SW480 (cell line): ENCODE data around the gene LRP1B.

Experiments used
- DNase-seq: peaks from one replicate; pipeline ENCODE4 v3.0.0-alpha.2; 2016; ENCODE audit warnings: low spot score

The LRP1B gene

DNA sequence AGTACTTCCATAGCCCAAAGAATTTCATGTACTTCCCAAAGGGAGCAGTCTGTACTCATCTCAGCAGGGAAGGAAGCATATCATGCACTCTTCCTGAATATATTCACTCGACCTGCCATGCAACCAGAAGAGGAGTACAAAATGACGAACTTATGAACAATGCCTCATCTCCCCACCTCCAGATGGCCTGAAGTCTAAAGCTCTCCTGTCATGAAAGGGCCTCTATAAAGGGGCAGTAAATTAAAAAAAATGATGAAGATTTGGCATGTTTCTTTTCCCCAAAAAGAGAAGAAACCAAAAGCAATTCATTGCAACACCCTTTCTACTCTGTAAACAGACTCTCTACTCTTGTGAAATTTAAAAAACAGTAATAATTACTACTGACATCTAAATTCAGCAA, 1601.1 kb downstream of the LRP1B start:
- no peak for DNase-seq

DNA sequence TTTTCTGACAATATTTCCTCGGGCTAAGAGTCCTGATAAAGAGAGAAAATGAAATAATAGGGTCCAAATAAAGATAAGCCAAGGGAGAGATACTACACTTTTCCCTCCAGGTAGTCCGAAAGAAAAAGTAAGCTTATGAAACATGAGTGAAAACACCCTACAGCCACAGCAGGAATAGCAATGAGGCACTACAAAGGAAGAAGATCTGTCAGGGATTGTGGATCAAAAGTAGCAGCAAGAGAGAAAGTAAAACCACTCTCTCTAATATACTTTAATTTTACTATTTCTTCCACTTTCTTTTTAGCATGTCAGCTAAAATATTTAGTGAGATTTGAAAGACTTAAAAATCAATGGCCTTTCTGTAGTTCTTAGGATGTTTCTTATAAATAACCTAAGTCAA, 1601.8 kb downstream of the LRP1B start:
- DNase-seq: no peak

DNA sequence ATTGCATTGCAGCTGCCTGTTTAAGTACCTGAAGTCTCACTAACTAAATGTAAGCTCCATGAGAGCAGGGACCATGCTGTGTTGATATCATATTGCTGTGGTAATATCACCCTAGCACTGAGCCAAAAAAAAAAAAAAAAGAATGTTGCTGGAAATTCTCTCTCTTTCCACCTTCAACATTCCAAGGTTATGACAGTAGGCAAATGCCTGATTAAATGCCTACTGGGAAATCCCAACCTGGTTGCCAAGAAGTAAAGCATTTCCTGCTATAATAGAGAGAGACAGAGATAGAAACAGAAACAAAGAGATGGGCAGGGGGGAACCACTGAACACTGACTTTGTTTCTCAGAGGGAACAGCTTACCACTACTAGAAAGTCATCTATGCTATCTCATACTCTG, 1604.2 kb downstream of the LRP1B start:
- DNase-seq: no peak

GRCh38 chr2:140512106-140512505, 1618.7 kb downstream of the LRP1B start:
- DNase-seq: no peak

GRCh38 chr2:140509765-140510164, 1621.1 kb downstream of the LRP1B start:
- DNase-seq: no peak

DNA sequence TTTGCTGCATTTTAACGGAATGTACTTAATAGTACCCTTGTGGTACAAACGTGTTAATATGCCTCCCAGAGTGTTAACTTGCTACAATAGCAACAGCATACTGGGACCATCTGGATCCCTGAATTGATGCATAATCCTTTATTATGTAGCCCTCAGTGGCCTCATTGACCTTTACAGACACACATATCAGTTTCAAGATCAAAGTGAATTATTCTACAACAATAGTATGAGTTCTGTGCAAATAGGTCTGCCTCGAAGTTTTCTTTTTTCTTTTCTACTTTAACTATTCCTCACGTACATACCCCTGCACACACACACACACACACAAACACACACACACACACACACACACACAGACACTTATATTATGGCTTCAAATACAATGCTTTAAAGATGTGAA, 1622.1 kb downstream of the LRP1B start:
- DNase-seq: no peak

GRCh38 chr2:140506606-140507005, 1624.2 kb downstream of the LRP1B start:
- DNase-seq: no peak

DNA sequence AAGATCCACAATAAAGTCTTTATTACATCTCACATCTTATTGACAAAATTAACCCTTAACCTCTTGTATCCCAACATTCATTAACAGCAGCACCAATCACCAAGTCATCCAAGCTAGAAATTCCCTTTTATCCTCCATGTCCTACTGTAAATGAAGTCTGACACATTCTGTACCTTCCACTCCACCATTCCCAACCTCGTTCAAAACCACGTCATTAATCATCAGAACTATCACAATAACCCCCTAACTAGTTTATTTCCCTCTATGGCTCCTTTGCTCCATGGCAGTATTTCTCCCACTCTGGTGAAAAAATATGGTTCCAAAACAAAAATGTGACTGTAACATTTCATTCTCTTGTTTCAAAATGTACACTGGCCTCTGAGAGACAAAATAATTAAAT, 1626.2 kb downstream of the LRP1B start:
- no peak for DNase-seq

DNA sequence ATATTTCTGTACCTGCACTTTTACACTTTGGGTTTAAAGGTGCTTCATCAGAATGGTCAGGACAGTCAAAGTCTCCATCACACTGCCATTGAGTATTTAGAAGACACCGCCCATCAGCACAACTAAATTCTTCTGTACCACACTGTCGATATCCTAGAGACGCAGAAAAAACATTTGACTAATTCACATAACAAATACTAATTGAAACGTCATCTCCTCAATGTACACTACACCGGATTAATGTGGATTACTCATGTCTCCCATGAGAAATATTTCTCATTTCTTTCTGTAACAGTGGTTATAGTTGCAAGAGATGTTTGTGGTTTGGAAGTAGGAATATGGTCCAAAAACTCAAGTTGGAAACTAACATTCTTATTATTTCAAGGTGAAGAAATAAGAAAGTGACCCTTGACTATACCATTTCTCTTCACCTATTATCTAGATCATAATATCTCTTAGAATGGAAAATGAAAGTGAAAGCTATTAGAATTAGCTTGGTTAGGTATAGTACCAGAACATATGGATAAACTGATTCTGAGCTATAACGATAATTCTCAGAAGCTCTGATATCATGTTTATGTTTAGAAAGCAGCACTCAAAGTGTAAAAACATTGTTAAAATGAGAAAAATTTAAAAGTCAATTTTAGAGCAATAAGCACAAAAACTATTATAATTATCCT, 1627.7 kb downstream of the LRP1B start:
- DNase-seq: no peak

- DNase-seq: no peak
Observed at GRCh38 chr2:140498360-140498759, 1632.5 kb downstream of the LRP1B start.

DNA sequence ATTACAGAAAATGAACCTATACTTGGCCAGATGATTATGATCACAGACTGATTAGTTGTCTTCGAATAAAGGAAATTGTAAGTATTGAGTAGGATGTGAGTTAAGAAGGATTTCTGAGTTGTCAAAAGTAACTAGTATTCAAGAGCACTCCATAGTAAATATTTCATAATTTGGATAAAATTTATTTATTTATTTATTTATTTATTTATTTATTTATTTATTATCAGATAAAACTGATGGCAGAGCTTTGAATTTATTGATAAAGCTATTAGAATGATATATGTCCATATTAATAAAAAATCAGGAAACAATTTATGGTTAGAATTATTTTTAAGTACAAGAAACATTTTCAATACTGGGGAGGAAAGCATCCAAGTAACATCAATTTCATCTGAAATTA, 1634.1 kb downstream of the LRP1B start:
- DNase-seq: no peak

- no peak for DNase-seq
Observed at GRCh38 chr2:140491876-140492275, 1638.9 kb downstream of the LRP1B start.

- no peak for DNase-seq
Observed at GRCh38 chr2:140489193-140489592, 1641.6 kb downstream of the LRP1B start.

- DNase-seq: no peak
Observed at GRCh38 chr2:140481136-140481535, 1649.7 kb downstream of the LRP1B start.

- no peak for DNase-seq
Observed at GRCh38 chr2:140473851-140474250, 1657.0 kb downstream of the LRP1B start.

- no peak for DNase-seq
Observed at GRCh38 chr2:140472676-140473075, 1658.1 kb downstream of the LRP1B start.

DNA sequence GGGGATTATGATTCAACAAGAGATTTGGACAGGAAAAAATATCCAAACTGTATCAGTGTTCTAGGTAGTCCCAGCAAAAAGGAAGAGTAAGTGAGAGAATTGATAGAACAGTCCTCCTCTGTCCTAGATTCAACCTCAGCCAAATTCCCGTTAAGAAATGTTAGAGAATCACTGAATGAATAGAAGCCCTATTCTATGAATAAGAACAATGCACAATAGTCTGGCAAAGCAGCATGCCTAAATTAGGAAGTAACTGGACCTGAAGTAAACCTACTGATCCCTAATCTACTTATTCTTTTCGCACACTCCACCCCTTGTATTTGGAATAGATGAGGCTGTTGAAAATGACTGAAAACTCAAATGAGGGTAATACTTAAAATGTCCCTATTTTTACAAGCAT, 1665.5 kb downstream of the LRP1B start:
- no peak for DNase-seq

GRCh38 chr2:140462990-140463389, 1667.8 kb downstream of the LRP1B start:
- DNase-seq: no peak

DNA sequence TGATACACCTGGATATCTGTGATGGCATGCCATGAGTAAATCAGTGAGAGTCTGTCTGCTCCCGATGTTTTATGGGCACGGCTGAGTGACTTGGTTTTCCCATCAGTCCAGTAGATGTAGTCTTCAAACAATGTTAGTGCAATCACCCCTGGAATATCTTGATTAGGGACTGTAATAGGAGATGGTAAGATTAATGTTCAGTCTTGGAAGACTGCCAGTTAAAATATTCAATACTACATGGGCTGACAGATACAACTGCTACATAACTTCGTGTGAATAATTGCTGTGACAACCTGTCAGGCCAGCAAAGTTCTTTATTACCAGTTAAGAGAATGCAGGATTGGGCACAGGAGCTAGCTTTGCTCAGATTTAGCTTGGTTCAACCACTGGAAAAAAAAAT, 1673.3 kb downstream of the LRP1B start:
- no peak for DNase-seq

DNA sequence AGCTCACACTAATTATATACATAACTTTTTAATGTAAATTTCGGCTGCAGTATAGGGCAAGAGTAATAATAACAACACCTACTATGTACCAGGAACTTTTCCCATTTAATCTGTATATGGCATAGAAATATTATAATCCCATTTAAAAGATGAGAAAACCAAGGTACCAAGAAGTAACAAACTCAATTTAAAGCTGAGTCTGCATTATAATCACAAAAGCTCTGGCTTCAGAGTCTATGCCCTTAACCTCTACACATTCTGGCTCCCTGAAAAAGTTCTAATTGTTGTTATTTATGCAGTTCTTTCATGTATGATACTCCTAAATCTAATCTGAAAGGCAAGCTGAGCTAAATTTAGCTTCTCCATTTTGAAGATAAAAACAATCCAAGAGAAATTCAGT, 1675.5 kb downstream of the LRP1B start:
- DNase-seq: no peak

DNA sequence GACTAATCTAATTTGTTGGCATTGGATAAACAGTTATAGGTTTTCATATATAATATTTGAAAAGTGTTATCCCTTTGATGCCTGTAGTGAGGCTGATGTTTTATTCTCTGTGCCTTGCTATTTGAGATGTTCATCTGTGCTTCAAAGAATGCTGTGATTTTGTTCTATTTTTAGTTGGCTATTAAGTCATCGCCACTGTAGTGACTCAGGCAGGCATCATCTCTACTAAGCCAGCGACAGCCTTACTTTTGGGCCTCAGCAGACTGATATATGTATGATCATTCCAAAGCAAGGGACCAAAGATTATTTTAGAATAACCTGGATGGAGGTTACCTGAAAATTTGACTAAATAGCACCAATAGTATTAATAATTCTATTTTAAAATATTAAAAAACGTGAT, 1676.1 kb downstream of the LRP1B start:
- no peak for DNase-seq

DNA sequence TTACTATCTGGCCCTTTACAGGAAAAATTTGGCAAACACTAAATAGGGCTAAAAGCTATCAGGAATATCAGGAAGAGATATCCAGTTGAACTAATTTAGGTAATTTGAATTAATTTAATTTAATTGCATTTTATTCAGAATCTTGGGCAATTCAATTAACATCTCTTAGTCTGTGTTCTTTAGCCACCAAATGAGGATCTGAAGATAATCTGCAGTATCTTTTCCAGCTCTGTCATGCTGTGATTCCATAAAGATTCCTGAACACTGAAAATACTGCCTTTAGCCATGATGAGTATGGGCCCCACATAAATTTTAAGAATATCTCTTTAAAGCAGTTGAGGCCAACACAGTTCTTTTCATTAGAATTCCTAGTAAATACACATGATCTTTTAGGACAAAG, 1679.5 kb downstream of the LRP1B start:
- no peak for DNase-seq

GRCh38 chr2:140442319-140442718, 1688.5 kb downstream of the LRP1B start:
- no peak for DNase-seq

GRCh38 chr2:140440815-140441214, 1690.0 kb downstream of the LRP1B start:
- no peak for DNase-seq

DNA sequence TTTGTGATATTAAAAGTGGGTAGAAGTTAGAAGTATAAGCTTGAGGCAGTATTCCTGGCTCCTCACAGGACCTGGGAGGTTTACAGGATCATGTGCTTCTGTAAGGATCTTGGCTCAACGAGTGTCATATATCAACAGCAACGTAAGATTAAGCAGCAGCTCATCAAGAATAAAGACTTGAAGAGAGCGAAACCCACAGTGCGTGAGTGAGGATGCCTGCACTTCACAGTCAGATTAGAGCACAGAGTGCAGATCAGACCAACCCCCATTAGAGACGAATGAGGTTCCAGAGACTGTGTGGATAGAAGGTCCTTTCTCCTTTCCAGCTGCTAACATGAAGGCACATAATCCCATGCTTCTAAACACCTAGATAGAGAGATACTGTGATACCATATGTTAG, 1693.9 kb downstream of the LRP1B start:
- DNase-seq: no peak
